HuH-7.5 (cell line): Measurements from ENCODE around the gene DNAH7.
A peak's percentile ranks its signal among the peaks of the same experiment; 100 is the strongest.
"Not testable (repeated sequence)": the region's sequence is repeated elsewhere in the genome, so short reads cannot be mapped to it uniquely, and the experiment has no call there.

Source experiments
- DNase-seq: peaks from one replicate; pipeline ENCODE4 v3.0.0; 2011; ENCODE audit warnings: low spot score

The DNAH7 gene

DNA sequence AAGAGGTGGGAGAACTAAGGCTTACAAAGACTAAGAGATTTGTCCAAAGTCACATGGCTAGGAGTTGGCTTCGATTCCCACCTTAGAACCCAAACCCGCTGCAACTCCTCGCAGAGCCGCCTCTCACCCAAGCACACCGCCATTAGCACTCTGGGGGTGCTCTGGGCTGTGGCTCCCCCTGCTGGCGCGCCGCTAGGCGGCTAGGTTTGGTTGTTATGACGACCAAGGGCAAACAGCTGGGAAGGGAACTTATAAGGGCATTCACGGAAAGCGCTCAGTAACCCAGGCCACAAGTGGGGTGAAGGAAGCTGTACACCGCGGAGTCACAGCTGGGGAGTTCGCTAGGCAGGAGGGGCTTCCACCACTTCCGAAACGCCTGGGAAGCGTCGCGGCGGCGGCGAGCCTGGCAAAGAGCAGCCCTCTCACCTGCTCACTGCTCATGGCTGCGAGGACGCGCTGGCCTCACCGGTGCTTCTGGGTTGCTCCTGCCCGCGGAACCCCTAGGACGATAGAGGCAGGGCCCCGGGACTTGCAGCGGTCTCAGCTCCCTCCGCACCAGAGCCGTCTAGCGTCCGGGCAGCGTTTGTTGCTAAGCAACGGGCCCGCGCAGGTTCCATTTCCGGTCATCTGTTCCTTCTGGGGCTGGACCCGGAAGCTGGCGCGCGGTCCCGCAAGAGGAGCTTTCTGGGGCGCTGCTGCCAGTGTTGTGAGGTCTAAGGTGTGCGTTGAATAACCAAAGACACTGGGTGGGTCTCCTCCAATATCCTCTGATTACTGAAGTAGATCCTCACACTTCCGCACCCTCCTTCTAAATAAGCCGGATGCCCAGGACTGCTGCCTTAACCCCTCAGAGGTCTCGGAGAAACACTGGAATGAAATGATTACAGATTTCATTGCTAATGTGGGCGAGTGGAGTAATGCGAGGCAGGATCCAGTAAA is at the start of gene DNAH7:
DNAH7 (minus strand) TSS at position 567 of the 939 bp plus-strand sequence; CDS start at position 441, 126 bp downstream.
- peak; percentile 61 for DNase-seq

DNA sequence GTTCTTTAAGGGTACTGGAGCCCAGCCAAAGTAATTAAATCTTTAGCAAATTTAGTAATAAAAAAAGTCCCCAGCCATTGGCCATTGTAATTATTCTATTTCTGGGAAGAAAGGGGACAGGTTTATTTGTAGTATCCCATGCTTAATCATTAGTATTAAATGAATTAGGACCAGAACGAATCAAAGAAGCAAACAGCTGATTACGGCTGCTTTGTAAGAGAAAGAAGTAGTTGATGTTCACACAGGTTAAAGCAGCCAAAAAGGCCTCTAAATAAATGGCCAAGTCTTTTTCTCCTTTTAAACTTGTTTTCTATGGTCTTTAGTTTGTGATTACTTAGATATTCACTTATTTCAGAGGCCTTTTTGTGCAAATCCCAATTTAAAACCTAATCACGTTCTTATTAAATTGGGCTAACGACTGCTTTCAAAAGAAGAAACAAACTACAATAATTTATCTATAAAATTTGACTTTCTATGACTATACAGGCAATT is 48.6 kb upstream of the DNAH7 start:
- DNase-seq, result no peak

DNA sequence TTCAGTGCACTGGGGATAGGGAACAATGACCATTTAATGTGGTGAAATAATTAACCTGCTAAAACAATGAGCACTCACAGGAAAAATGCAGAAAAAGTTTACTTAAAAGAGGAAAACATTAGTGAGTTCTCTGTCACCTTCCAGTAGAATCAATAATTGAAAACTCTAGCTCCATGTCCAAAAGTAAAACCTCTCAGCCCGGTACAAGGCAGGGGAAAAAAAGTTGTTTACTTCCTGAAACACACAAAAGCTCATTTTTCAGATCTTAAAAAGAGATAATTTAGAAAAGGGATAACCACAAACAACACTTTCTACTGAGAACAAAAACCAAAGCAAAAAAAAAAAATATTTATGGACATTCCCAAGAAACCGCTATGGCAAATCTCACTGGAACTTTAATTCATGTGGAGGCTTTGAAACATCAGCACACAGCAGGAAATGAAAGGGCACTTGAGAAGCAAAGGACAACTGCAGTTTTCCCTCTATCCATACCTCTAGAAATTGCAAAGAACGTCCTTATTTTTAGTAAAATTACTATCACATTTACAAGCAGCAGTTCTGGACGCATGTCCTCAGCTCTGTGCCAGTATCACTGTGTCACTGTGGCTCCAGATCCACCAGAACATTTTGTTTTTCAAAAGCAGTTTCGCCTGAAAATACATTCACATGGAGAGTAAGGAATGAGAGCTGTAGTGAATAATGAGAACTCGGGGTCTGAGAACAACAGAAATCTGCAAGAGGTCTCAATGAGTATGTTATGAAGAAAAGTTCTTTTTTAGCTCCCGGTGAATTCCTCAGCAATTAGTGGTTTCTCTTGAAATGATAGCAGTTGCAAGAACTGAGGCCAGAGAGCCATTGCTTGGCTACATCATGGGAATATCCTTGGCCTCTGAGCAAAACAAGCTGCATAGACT is 44.7 kb upstream of the DNAH7 start:
- DNase-seq, result no peak

DNA sequence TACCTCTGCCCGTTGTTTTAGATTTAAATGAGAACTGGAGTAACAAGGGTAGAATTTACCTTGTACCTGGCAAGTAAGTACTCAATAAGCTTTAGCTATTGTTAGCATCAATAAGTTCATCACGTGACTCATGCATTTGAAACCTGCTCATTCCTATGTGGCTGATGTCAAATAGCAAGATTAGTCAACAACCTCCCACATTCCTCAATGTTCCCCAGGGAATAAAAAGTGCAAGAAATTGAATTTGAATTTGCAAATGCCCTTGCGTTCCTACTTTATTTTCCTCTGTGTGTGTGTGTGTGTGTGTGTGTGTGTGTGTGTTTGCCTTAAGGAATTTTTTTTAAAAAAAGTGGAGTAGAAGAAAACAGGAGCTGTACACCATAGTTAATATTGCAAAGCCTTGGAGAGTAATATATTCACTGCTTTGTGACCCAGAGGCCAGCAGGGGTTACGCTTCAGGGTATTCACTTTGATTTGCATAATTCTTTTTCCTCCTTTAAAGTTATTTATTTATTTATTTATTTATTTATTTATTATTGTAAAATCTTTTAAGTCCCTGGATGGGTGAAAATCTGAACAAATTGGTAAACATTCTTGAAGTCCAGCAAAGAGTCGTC is 43.9 kb upstream of the DNAH7 start:
- no peak for DNase-seq

DNA sequence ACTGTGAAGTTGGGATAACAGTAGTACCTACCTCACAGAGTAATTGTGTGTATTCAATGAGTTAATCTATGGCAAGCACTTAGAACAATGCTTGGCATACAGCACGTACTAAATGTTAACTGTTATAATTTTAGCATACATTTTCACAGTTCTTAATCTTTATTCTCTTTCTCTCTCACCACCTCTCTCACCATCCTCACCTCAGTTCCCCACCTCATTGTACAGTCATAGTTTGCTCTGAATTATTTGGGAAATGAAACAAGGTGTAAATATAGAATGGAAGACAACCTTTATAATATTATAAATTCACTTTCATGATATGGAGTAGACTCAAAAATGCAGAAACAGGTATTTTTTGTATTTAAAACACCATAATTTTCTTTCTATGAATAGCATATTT is 40.0 kb upstream of the DNAH7 start:
- DNase-seq, result no peak

DNA sequence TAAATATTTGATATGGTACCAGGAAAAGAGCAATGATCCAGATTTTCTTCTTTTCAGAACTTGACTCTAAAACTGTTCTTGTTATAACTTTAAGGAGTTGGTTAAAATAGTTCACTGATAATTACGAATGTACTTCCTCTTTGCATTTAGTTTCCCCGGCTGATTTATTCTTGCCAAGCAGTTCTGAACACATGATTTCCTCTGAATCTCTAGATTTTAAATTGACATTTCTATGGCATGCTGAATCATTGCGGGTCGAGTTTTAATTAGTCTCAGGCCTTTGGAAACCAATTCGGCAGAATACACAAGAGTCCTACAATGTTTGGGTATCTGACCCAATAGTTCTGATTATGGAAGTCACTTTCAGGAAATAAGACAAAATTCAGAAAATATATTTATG is 37.3 kb upstream of the DNAH7 start:
- no peak for DNase-seq

DNA sequence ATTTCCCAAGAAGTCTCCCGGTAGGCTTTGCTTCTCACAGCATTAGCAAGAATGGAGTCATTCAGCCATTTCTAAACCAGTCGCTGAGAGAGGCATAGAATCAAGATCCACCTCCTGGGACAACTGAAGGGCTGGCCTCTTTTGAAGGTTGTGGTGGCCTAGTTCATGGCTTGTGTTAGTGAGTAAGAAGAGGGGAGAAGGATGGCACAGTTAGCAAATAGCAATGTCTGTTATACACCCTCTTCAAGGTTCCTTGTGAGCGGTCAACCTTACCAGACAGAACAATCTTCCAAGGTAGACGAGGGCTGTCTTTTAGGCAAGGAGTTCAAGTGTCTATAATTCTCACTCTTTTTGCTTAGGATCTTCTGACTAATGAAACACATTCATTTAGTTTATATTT is 35.4 kb upstream of the DNAH7 start:
- no peak for DNase-seq

DNA sequence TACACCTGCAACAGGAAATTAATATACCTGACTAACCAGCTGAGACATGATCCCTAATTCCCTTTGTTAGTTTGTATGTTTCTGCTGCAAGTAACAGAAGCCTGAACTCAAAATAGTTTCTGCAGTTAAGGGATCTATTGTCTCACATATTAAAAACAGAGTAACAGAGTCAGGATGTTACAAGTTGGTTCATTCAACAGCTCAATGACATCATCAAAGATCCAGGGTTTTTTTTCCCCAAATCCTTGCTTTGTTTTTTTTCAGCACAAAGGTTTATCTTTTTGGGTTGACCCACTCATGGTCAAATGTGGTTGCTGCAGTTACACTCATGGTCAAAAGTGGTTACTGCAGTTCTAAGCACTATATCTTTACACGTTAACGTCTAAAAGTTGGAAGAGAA is 35.0 kb upstream of the DNAH7 start:
- no peak for DNase-seq

DNA sequence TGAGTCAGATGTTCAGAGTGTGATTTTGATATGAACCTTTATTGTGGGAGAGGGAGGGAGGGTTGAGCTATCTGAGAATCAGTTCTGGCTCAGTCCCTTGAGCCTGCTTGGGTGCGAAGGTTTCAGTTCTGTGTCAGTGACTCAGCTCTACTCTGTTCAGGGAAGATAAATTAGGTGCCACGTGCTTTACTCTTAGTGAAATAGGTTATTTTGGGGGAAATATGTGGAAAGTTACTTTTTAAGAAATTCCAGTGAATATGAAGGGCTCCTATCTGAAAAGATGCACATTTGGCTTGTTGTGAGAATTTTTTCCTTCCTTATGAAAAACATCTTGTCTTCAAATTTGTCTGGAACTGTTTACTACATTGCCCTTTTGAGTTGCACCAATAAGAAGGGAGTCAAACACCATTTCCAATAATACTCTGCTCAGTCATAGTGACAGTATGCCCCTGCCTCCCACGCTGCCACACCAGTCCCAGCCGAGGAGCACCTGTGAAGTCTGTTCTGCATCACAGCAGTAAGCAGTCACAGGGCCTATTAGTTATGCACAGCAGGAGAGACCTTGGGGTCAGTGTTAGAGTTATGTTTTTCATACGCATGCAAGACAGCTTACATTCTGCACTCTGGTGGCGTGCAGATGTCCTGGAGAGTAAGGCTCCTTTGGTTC is 32.8 kb upstream of the DNAH7 start:
- DNase-seq, result no peak

DNA sequence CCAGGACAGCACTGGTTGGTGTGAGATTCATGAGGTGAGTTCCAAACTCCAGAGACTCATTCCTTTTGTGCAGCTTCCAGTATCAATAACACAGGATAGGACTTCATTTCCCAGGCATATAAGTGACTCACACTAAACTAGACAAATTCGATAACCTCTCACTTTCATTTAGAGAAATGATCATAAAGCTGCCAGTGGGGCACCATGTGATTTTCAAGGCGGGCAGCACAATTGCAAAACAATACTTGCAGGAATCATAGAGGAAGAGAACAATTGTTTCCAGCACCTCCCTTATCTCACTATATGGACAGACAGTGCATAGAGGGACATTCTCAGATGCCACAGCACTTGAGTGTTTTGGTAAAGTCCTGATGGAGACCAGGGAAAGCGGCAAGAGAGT is 31.3 kb upstream of the DNAH7 start:
- DNase-seq, result no peak

DNA sequence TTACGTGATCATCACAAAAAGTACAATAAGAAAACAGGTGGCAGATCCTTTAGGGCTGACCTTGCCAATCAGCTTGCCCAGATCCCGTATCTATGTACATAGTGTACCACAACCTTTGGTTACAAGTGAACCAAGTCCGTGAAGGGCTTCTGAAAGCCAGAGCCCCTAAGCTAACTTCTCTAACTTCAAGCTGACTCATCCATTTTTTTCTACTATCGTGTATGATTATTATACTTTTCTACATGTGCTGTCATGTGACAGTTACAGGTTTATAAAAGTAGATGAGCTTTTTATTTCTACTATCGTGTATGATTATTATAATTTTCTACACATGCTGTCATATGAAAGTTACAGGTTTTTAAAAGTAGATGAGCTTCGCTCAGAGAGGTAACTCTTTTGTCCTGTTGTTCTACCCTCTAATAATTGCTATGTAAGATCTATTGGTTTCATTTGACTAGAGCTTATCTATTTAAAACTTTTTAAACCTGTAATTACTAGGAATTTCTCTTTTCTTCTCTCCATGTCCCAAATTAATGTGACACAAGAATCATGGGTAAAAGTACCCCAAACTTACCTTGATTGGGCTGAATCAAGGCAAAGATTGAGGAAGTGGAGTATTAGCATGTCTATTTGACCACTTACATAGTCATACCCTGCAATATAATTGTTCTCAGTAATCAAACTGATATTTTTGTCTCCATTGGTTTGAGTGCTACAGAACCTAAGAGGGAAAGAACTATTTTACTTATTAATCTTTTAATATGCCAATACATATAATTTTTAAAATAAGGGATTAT is 29.4 kb upstream of the DNAH7 start:
- no peak for DNase-seq

DNA sequence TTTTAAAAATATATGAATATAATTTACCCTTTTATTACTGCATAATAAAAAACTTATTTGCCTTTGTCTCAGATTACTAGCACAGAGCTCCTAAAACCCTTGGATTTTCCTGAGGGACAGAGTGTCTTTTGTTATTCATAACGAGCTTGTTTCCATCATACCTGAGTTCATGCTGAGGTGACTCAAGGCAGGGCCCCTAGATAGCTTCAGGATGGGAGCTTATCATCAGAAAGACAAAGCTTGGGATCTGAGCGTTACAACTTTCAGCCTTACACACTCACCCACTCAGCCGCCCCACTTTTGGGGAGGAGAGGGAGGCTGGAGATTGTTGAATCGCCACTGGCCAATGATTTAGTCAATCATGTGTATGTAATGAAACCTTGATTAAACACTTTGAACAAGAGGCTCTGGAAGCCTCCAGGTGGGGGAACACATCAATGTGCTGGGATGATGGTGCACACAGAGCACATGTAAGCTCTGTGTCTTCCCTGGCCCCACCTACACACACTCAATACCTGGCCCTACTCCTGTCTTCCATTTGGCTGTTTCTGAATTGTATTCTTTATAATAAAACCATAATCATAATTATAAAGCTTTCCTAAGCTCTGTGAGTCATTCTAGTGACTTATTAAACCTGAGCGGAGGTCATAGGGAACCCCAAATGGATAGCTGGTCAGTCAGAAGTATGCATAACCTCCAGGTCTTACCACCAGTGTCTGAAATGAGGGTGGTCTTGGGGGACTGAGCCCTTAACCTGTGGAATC is 28.5 kb upstream of the DNAH7 start:
- no peak for DNase-seq

DNA sequence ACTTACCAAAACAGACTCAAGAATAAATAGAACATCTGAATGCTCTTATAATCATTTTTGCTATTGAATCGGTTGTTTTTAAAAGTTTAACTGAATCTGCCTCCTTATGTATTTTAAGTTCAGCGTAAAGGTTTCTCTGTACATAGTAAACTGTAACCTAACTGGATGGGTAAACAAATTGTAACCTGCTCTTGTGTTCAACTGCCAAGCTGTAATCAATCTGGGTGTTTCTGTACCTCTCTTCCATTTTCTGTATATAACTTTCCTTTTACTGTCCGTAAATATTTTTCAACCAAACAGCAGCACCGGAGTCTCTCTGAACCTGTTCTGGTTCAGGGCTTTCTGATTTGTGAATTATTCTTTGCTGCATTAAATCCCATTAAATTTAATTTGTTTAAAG is 27.6 kb upstream of the DNAH7 start:
- DNase-seq, result no peak

DNA sequence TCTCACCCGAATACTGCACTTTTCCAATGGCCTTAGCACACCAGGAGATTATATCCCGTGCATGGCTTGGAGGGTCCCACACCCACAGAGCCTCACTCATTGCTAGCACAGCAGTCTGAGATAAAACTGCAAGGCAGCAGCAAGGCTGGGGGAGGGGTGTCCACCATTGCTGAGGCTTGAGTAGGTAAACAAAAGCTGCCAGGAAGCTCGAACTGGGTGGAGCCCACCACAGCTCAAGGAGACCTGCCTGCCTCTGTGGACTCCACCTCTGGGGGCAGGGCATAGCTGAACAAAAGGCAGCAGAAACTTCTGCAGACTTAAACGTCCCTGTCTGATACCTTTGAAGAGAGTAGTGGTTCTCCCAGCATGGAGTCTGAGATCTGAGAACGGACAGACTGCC is 20.8 kb upstream of the DNAH7 start:
- not testable (repeated sequence) for DNase-seq

DNA sequence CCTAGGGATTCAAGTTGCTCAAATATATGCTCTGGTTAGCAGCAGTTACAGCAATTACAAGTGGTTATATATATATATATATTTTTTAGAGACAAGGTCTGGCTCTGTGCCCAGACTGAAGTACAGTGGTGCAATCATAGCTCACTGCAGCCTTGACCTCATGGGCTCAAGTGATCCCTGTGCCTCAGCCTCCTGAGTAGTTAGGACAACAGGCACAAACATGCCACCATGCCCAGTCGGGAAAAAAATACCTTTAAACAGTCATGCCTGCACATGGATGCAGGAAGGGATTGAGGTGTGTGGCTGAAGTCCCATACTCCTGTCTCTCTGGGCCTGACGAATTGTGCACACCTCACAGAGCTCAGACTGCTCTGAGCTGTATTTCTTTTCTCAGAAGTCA is 19.6 kb upstream of the DNAH7 start:
- DNase-seq, result no peak

DNA sequence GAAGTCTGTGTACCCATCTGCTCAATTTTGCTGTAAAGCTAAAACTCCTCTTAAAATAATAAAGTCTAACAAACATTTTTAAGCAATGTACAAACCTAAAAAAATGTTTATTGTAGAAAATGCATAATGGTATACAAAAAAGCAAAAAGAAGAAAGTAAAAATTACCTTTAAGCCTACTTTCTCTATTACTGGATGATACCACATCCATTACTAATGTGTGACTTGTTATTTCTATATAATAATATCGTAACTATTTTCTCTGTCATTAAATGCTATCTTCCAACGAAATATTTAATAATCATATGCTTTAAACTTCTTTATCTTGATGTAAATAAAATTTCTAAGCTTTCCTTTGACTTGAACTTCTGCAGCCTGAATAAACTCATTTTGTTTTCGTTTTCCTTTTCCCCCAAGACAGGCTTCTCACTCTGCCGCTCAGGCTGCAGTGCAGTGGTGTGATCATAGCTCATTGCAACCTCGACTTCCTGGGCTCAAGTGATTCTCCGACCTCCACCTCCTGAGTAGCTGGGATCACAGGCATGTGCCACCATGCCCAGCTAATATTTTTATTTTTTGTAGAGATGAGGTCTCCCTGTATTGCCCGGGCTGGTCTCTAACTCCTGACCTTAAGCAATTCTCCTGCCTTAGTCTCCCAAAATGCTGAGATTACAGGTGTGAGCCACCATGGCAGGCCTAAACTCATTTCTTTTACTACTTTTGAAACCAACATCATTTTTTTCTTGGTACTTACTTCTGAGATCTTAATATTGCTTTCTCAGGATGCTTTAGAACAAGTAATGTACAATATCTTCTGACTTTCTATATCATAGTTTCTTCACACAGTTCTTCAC is 18.1 kb upstream of the DNAH7 start:
- DNase-seq, result no peak

DNA sequence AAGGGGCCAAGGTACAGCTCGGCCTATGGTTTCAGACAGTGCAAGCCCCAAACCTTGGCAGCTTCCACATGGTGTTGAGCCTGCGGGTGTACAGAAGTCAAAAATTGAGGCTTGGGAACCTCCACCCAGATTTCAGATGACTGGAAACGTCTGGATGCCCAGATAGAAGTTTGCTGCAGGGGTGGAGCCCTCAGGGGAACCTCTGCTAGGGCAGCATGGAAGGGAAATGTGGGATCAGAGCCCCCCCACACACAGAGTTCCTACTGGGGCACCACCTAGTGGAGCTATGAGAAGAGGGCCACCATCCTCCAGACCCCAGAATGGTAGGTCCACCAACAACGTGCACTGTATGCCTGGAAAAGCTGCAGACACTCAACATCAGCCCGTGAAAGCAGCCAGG is 15.0 kb upstream of the DNAH7 start:
- DNase-seq, result no peak

DNA sequence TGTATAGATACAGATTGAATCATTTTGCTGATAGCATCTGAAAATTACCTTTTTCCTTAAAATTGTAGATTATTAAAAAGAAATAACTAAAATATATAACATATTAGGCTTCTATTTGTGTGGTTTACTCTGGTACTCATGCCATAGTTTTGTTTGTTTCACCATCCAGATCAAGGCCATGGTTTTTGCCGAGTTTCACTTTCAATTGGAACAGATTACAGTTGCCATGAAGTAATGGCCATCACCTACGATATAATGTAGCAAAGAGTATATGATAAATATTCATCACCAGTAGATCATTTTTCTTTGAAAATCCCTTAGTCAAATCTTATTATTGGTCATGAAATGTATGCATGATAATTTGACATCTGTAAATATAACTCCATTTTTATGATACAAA is 11.9 kb upstream of the DNAH7 start:
- no peak for DNase-seq

DNA sequence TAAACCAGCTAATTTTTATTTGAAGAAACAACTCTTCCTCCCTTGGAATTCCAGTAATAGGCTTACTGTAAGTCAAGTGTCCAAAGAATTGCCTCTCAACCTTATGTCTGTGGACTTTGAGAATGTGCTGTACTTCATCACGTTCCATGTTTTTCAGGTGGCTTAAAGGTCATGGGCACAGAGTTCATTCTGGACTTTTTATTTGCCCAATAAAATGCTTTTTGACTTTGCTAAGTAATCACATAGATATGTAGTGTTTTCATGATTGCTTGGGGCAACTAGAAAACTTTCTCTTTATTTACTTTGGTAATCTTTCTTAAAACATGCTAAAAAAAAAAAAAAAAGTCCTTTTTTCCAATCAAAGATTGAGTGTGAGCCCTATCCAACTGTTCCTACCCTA is 10.4 kb upstream of the DNAH7 start:
- no peak for DNase-seq
